K562 (cell line): ENCODE results near the gene SHMT1. TPM values are rescaled to one million over a fixed set of nuclear protein-coding genes. Genes with fewer than 3 reads are reported as not detected.
A peak's percentile ranks its signal among the peaks of the same experiment; 100 is the strongest.
"Not testable (repeated sequence)": the region's sequence is repeated elsewhere in the genome, so short reads cannot be mapped to it uniquely, and the experiment has no call there.

Experiments used
- ATAC-seq: fragments of 200-7000 bp; cut with Tn5 transposase; 3 replicates; pipeline ENCODE4 v1.9.1; 2020; ENCODE audit warnings: moderate library complexity
- BruUV-seq: library from RNA; stranded (reverse); fragments of 400-500 nt; replicated peaks from 2 replicates; lab custom pipeline; 2021; lab: Mats Ljungman, UMichigan
- CTCF ChIA-PET: fragments of 300-600 bp; formaldehyde crosslinking; extraction: SDS; loops from one replicate; lab custom pipeline; 2021; ENCODE audit warnings: low intra/inter-chr PET ratio; lab: Yijun Ruan, JAX
- POLR2A ChIA-PET: fragments of 300-600, 350-650 bp; sonication (Branson Sonifier 250); formaldehyde crosslinking; extraction: SDS; loops from one replicate; lab custom pipeline; 2021; ENCODE audit warnings: antibody characterized with exemption, inconsistent platforms; lab: Yijun Ruan, JAX
- DNase-seq, 4 experiments: peaks; one replicate each; pipeline versions ENCODE4 v3.0.0 to v3.0.0-alpha.2; 2011 to 2018; ENCODE audit warnings: low spot score in 3 of 4, mixed read lengths in 3 of 4; ENCODE audit errors: extremely low read depth in 1 of 4
- FAIRE-seq: peaks from 2 replicates; lab custom pipeline; 2011; peaks lifted over from hg19 to GRCh38; lab: Jason Lieb, UNC
- H2AFZ ChIP-seq: 2 replicates; pipeline ENCODE4 v1.6.0; 2011; ENCODE audit warnings: low read depth, low read length, control low read depth, inconsistent platforms
- H3K27ac ChIP-seq: fragments of 200-600 bp; 3 replicates; pipeline ENCODE4 v1.8.0; 2011; ENCODE audit warnings: low read depth, mild to moderate bottlenecking, control low read depth, inconsistent platforms, low read length, moderate library complexity, mixed read lengths; ENCODE audit errors: extremely low read depth
- H3K27me3 ChIP-seq, 2 experiments: fragments of 300-600 bp in 1 of 2; 2 replicates in 1 of 2; 3 replicates in 1 of 2; pipeline versions ENCODE4 v1.6.0 to v1.8.0; 2011; ENCODE audit warnings: inconsistent platforms in 2 of 2, low read length in 2 of 2, mild to moderate bottlenecking in 1 of 2, mixed read lengths in 1 of 2, moderate library complexity in 1 of 2; ENCODE audit not compliant: control insufficient read depth in 2 of 2, insufficient read depth in 2 of 2
- H3K36me3 ChIP-seq: fragments of 300-600 bp; 3 replicates; pipeline ENCODE4 v1.8.0; 2011; ENCODE audit warnings: mild to moderate bottlenecking, low read length, inconsistent platforms; ENCODE audit not compliant: control insufficient read depth, insufficient read depth
- H3K4me1 ChIP-seq, 2 experiments: fragments of 200-600 bp in 1 of 2; replicated peaks in 1 of 2; 2 replicates in 1 of 2; 3 replicates in 1 of 2; pipeline versions ENCODE4 v1.5.1 to v1.8.0; 2011; ENCODE audit warnings: inconsistent platforms in 2 of 2, low read length in 2 of 2, mild to moderate bottlenecking in 1 of 2, mixed read lengths in 1 of 2, moderate library complexity in 1 of 2; ENCODE audit not compliant: control insufficient read depth in 2 of 2, insufficient read depth in 2 of 2
- H3K4me2 ChIP-seq: 2 replicates; pipeline ENCODE4 v1.6.1; 2011; ENCODE audit warnings: low read length, control low read depth, inconsistent platforms, mixed read lengths; ENCODE audit not compliant: insufficient read depth
- H3K4me3 ChIP-seq: fragments of 200-600 bp; sonication (generic), shearing (Covaris generic); 2 replicates; pipeline ENCODE4 v1.5.1; 2016; ENCODE audit warnings: control low read depth, inconsistent platforms
- H3K79me2 ChIP-seq: fragments of 200-600 bp; 3 replicates; pipeline ENCODE4 v1.8.0; 2011; ENCODE audit warnings: low read length, inconsistent platforms; ENCODE audit not compliant: control insufficient read depth, insufficient read depth
- H3K9ac ChIP-seq, 2 experiments: 2 replicates each; pipeline versions ENCODE4 v1.6.0 to v1.6.1; 2011; ENCODE audit warnings: low read depth in 2 of 2, low read length in 2 of 2, control low read depth in 1 of 2, inconsistent platforms in 1 of 2, mild to moderate bottlenecking in 1 of 2, mixed read lengths in 1 of 2; ENCODE audit not compliant: insufficient read depth in 1 of 2
- H3K9me1 ChIP-seq: one replicate; pipeline ENCODE4 v1.6.0; 2011; ENCODE audit warnings: inconsistent platforms, mild to moderate bottlenecking, low read length, moderate library complexity; ENCODE audit not compliant: control insufficient read depth, insufficient read depth
- H3K9me3 ChIP-seq: replicated peaks from 2 replicates; pipeline ENCODE4 v1.5.1; 2011; ENCODE audit warnings: low read depth, low read length, inconsistent platforms; ENCODE audit not compliant: control insufficient read depth, insufficient read depth
- H4K20me1 ChIP-seq: replicated peaks from 2 replicates; pipeline ENCODE4 v1.6.1; 2011; ENCODE audit warnings: low read length, inconsistent platforms, mixed read lengths; ENCODE audit not compliant: control insufficient read depth, insufficient read depth
- WGBS: fragments of 100-300 bp; shearing (Covaris generic); methylation state at CpG from one replicate; pipeline ENCODE4 v1.1.6; 2016; ENCODE audit warnings: low coverage, mixed read lengths; ENCODE audit not compliant: insufficient coverage; ENCODE audit errors: missing lambda C conversion rate; 5-methylcytosine and 5-hydroxymethylcytosine counted together
- in situ Hi-C: fragments of 300-500 bp; cut with MboI; formaldehyde crosslinking; loops from 4 replicates; pipeline ENCODE4 v1.15.0; 2018; ENCODE audit warnings: inconsistent platforms, mixed read lengths
- intact Hi-C: fragments of 100-400 bp; cut with micrococcal nuclease; formaldehyde crosslinking; loops from 2 replicates; pipeline ENCODE4 v1.14.2; 2022
- polyA plus RNA-seq, 8 experiments: library from polyadenylated mRNA; depleted of rRNA in 4 of 8; stranded (reverse) in 5 of 8; unstranded in 3 of 8; fragments of >200 nt; fragmentation: Nextera tagmentation in 2 of 8; fragmentation: Illumina TruSeq in 1 of 8; extraction: Ambion mirVana in 2 of 8; extraction: Trizol in 1 of 8; gene quantifications; 2 replicates each; pipeline versions ENCODE4 v1.2.1 to v1.2.3, GENCODE V29; 2011 to 2014; ENCODE audit warnings: inconsistent platforms in 1 of 8, missing spikeins in 1 of 8
- total RNA-seq, 7 experiments: library from RNA; depleted of rRNA in 6 of 7; stranded (reverse); fragments of >200 nt in 6 of 7; fragmentation: Illumina TruSeq in 2 of 7; extraction: Trizol in 2 of 7; gene quantifications; 2 replicates each; pipeline versions ENCODE4 v1.2.1 to v1.2.3, GENCODE V29; 2011 to 2021; ENCODE audit warnings: low replicate concordance in 1 of 7

Gene SHMT1
- total and polyA plus RNA-seq, 9 of the 15 experiments (the other 6 are each of a cell fraction or from before 2014, with no cell fraction given), result 3.3 to 31.2 (median 23.3) TPM

DNA sequence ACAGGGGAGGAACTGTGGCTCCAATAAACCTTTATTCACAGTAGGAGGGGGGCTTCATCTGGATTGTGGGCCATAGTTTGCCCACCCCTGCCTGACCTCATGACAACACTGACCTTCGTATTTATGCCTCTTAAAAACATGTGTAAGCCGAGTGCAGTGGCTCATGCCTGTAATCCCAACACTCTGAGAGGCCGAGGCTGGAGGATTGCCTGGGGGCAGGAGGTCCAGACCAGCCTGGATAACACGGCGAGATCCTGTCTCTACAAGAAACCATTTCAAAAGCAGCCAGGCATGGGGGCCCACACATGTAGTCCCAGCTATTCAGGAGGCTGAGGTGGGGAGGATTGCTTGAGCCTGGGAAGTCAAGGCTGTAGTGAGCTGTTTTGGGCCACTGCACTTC lies 24.2 kb upstream of the SHMT1 start:
- H3K9me3 ChIP-seq, H3K27me3 ChIP-seq, H3K9ac ChIP-seq, BruUV-seq, intact Hi-C loops, H3K27ac ChIP-seq, POLR2A ChIA-PET, H3K4me3 ChIP-seq, CTCF ChIA-PET, H3K4me1 ChIP-seq, ATAC-seq, H3K4me2 ChIP-seq, H3K9me1 ChIP-seq, in situ Hi-C loops, H3K79me2 ChIP-seq, FAIRE-seq, DNase-seq, H2AFZ ChIP-seq, H4K20me1 ChIP-seq, H3K36me3 ChIP-seq: not testable (repeated sequence)
- WGBS, result 0% methylated on average over 5 of the region's 5 CpGs

- Histone ChIP-seq H3K4me1 (peaks cover 0 to 25% of the 10 kb centered on the region in 2 experiments; a peak in 2 of 5 replicates), H3K27me3 (peaks cover 0 to 21% of the 10 kb centered on the region in 2 experiments; a peak in 2 of 5 replicates)
- H3K36me3 ChIP-seq, FAIRE-seq, in situ Hi-C loops, H3K79me2 ChIP-seq, H3K9me1 ChIP-seq, intact Hi-C loops, H3K4me3 ChIP-seq, H2AFZ ChIP-seq, BruUV-seq, H4K20me1 ChIP-seq, H3K4me2 ChIP-seq, H3K9me3 ChIP-seq, ATAC-seq, H3K27ac ChIP-seq, CTCF ChIA-PET, H3K9ac ChIP-seq, DNase-seq: not testable (repeated sequence)
- WGBS, result 10% methylated on average over 5 of the region's 7 CpGs
- POLR2A ChIA-PET, result interaction anchor here (0.6 kb wide), 1 partner anchor 329 kb away, joined by 3 read pairs; no protein-coding TSS in a partner anchor
Observed at GRCh38 chr17:18384271-18384670, 20.9 kb upstream of the SHMT1 start.

- H3K36me3 ChIP-seq, H3K27ac ChIP-seq, H3K9ac ChIP-seq, H2AFZ ChIP-seq, H3K9me1 ChIP-seq, H3K4me2 ChIP-seq, H3K9me3 ChIP-seq, BruUV-seq, POLR2A ChIA-PET, intact Hi-C loops, ATAC-seq, FAIRE-seq, CTCF ChIA-PET, H3K4me3 ChIP-seq, in situ Hi-C loops, H4K20me1 ChIP-seq, H3K79me2 ChIP-seq: not testable (repeated sequence)
- Histone ChIP-seq H3K27me3 (peaks cover 0 to 21% of the 10 kb centered on the region in 2 experiments; a peak in 2 of 5 replicates), H3K4me1 (peaks cover 0 to 28% of the 10 kb centered on the region in 2 experiments; a peak in 2 of 5 replicates)
- no CpG with 5 or more reads among the region's 36 CpGs for WGBS
- DNase-seq, result peak in 1 of 4 experiments; percentile 9
Observed at GRCh38 chr17:18383079-18383481, 19.7 kb upstream of the SHMT1 start.
